GM19328 (cell line): ENCODE data around the gene RAP1GDS1.
"Not testable (repeated sequence)": the region's sequence is repeated elsewhere in the genome, so short reads cannot be mapped to it uniquely, and the experiment has no call there.

Experiments used
- ATAC-seq: cut with Tn5 transposase; IDR thresholded peaks from one replicate; pipeline ENCODE4 v1.9.1; 2021; ENCODE audit warnings: mild to moderate bottlenecking, moderate library complexity; ENCODE audit not compliant: unreplicated experiment

Gene RAP1GDS1

DNA sequence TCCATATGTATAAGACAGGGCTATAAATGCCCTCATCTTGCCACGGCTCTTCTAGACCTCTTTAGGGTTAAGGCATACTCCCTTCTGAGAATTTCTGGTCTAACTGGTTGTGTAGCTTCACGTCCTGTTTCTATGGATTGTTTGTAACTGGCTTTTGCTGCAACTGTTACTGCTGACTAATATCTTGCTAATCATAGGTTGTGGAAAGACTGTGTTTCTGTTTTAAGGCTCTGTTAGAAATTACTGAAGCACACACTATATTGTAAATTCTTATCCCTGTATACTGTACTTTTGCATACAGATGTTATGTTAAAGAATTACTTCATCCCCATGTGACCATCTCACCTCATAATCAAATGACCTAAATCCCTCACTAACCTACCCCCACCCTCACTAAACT lies 218.4 kb downstream of the RAP1GDS1 start:
- ATAC-seq = not testable (repeated sequence)

DNA sequence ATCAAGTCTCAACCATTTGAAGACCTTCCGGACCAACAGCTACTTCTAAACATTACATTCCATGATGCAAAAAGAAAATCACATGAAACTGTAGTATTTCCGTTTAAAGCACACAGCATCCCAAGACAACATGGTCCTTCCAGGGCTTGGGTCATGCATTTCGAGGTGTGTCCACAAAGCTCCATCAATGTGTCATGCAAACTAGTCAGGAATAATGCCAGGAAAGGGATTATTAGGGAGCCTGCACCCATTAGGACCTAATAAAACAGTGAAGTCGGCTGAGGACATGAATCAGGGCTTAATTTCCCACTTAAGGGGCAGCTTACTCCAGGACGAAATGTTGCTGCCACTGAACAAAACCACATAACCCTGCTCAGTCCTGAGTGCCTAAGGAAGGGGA lies 219.4 kb downstream of the RAP1GDS1 start:
- ATAC-seq = no peak

- ATAC-seq = no peak
Observed at GRCh38 chr4:98481167-98481566, 220.0 kb downstream of the RAP1GDS1 start.

DNA sequence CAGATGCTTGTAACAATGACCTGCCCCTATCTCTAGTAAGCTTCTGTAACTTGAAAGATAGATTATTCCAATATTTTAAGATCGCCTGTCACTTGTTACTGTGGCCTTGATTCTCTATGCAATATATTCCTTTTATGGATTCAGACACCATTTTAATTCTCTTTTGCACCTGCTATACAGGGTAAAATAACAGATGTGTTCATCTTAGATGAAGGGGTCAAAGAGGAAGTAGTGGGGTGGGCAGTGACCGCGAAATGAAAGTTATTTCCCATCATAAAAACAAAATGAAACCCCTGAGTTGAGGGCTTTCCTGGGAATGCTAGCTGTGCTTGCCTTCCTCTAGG lies 221.3 kb downstream of the RAP1GDS1 start:
- ATAC-seq = peak; percentile 17

GRCh38 chr4:98482847-98483806 lies 221.9 kb downstream of the RAP1GDS1 start:
- peak; percentile 88 for ATAC-seq

DNA sequence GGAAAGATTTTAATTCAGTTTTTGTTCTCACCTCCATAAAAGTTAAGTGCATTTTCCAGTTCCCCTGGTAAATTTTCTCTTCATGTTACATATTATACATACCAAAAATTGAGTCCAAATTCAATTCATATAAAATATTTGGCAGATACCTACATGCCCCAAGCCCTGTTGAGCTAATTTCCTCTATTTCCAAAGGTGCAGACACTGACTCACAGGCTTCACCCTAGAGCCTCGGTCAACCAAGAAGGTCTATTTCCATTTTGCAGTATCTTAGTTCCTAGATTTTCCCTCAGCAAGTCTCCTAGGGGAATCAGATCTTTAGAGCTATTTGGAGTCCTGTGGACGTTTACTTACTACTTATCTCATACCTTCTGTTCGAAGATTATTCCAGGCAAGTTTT lies 222.8 kb downstream of the RAP1GDS1 start:
- ATAC-seq = no peak

DNA sequence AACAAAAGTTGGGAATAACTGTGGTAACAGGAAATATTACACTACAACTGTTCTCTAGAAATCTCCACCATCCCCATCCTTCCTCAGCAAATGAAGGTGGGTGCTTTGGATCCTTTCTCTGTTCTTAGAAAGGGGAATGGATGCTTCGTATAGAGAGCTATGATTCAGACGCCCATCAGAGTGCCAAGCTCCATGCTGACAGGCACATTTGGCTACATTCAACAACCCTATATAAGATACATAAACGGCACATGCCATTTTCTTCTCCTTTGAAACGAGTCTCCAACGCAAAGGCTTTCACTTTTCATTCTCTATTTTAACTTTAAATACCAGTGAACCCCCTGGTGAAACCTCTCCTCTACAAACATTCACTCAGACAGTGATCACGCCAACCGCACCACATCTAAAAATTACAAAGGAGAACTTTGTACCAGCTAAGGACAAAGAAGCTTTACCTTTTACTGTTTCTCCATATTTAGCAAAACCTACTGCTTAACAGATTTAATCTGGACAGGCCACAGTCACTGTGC lies 224.7 kb downstream of the RAP1GDS1 start:
- ATAC-seq = no peak

DNA sequence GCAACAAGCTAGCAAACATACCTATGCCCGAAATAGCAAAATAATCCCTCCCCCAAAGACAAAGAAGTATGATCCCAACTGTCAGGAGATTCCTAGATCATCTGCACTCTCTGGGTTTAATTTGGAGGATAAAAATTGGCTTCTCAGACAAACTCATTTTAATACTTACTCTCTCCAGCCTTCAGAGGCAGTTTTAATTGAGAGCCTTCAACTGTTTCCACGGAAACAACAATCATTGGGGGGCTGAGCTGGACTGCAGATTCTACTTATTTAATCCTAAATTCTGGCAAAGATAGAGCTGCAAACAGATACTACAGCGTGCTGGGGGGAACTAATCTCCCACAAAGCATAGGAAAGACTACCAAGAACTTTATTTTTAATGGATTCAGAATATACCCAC lies 229.1 kb downstream of the RAP1GDS1 start:
- ATAC-seq = no peak

DNA sequence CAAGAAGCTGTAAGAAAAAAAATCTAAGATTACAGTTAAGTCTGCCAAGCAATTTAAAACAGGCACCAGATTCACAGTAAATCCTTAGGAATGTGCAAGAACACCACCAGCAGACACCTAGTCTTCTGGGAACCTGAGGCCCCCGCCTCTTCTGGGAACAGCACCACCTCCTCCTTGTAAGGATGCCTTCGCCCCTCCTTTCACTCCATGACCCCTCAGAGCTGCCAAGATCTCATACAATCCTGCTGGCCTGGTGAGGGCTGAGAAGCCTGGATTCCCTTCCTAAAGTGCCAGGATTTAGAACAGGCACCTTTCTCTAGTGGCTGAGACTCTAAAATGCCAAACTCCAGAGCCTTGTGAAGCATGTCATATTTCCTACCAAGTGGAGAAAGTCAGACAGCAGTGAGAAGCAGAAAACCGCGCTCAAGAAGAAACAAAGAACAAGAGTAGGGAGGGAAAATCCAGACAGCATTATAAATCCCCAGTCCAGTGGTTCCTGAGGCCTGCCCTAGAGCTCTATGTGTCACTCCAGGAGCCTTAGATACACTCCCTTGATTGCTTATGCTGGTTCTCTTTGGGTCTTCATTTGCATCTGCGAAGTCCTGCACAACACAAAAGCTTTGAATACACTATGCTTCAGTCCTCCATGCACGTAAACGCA lies 230.8 kb downstream of the RAP1GDS1 start:
- no peak for ATAC-seq

- peak; percentile 54 for ATAC-seq
Observed at GRCh38 chr4:98493296-98493695, 232.1 kb downstream of the RAP1GDS1 start.
